HG03095 (cell line): Measurements from ENCODE around the gene PPM1N.

ENCODE experiments used
- ATAC-seq: cut with Tn5 transposase; IDR thresholded peaks from one replicate; pipeline ENCODE4 v1.9.1; 2021; ENCODE audit warnings: moderate library complexity; ENCODE audit not compliant: unreplicated experiment

Gene PPM1N

DNA sequence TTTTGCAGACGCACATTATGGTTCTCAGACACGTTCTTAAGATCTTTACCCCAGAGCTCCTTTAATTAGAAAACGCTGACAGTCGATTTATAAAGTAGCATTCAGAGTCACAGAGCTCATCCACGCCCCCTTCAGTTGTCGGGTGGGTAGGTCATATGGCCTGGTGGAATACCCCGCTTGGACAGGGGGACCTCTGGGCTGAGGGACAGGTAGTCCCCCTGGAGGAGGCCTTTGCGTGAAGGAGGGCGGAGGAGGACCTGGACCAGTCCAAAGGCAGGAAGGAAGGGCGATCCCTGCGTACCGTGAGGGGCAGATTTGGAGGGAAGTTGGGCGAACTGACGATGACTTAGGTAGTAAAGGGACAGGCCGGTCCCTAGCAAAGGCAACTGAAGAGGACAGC is 29.5 kb downstream of the PPM1N start:
- ATAC-seq = no peak

DNA sequence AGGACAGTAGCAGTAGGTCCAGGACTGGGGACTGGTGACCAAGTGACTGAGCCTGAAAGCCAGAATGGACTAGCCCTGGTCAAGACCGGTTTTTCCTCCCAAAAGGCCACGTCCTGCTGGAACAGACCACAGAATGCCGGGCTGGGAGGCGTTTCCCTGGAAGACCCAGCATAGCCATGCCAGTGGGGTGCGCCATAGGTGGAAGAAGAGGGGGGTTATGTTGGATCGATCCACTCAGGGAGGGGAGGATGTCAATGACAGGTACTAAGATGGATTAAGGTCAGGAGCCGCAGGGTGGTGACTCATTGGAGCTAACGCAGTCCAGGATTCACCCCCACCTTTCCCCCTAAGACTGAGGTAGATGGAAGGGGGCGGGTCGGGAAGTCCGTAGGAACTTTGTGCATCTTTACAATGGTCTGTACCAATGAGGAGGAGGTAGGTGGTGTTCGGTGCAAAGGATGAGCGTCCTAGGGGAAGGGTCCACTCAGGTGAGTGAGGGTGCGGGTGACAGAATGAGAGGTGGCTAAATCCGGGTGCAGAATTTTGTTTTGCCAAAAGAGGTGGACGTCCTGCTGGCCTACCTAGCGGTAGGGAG is 30.0 kb downstream of the PPM1N start:
- no peak for ATAC-seq

DNA sequence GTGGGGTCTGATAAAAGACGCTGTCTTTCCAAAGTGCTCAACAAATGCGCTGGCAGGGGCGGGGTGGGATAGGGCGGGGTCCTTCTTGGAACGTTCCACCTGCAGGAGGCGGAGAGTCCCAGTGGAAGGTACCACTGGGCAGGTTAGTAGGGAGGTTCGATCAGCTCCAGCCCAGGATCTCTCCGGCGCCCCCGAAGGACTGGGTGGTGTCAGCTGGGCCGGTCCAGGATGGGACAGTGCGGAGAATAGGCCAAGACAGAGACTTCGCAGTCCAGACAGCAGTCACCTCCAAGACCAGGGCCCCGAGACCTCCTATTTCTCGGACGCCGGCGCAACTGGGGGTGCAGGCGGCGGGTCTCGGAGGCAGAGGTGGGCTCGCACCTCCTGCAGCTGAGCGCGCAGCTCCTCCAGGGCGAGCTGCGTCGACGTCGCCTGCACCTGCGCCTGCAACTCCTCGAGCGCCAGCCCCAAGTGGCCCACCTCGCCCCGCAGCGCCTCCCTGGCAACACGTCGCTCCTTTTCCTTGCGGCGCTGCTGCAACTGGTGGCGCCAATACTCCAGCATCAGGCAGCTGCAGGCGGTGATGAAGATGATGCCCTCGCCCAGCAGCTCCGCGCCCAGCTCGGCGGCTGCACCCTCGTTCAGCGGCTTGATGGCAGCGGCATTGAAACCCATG is 30.6 kb downstream of the PPM1N start:
- ATAC-seq = no peak

DNA sequence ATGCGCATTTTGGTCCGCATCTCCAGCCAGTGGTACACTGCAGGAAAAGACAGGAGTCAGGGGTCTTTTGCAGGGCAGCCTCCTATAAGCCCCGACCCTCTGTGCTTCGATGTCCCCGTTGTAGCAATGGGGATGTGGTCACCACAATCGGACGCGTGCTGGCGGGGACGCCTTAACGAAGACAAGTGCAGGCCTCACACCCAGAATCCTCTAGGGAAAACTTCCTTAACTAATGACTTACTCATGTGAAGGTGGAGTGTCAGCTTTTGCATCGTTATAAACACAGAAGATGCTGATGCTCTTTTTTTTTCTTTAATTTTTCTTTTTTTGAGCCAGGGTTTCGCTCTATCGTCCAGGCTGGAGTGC is 31.2 kb downstream of the PPM1N start:
- ATAC-seq = no peak

DNA sequence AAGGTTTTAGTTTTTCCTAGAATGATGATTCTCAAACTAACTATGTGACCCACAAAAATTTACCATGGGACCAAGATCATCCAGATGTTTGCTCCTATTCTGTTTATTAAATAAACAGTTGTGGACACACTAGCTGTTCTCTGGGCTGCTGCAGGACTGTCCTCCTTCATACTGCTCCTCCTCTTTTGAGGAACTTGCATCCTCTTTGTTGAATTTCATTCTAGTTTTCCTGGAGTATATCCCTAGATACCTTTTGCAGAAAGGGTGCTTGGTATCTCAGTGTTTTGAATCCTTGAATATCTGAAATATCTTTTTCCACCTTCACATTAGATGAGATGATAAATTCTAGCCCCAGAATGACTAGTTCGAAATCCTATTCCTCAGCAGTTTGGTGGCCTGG is 33.1 kb downstream of the PPM1N start:
- ATAC-seq = no peak

DNA sequence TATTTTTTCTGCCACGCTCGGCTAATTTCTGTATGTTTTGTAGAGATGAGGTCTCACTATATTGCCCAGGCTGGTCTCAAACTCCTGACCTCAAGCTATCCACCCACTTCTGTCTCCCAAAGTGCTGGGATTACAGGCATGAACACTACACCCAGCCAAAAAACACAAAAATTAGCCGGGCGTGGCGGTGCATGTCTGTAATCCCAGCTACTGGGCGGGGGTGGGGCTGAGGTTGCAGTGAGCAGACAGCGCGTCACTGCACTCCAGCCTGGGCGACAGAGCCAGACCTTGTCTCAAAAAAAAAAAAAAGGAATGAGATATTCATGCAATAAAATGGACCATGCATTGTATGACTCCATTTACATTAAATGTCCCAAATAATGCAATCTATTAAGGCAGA is 41.2 kb downstream of the PPM1N start:
- ATAC-seq = no peak

DNA sequence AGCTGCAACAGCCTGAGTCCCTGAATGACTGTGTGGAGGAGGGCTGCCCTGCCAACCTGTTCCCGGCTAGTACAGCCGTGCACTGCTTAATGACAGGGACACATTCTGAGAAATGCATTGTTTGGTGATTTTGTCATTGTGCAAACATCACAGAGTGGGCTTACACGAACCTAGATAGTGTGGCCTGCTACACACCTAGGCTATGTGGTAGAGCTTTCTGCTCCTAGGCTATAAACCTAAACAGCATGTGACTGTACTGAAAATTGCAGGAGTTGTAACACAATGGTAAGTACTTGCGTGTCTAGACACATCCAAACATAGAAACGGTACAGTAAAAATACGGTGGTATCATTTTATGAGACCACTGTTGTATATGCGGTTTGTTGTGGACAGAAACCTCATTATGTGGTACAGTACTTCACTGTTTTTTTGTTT is 44.0 kb downstream of the PPM1N start:
- ATAC-seq = no peak

DNA sequence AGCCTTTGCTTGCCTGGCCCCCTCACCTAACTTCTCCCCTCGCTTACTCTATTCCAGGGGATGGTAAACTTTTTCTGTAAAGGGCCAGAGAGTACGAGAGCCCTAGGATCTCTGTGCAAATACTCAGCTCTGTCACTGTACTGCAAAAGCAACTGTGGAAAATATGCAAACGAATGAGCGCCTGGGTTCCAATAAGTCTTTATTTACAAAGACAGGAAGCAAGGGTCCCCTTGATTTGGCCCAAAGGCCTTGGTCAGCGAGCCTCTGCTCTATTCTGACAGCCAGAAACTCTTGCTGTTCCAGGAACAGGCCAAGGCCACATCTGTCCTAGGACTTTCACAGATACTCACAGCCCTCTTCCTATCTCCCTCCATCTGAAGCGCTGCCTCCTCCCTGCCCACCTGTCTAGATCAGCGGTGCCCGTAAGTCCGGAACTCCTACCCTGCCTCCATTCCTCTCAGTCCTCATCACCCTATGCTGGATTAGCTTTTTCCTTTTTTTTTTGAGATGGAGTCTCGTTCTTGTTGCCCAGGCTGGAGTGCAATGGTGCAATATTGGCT is 49.0 kb downstream of the PPM1N start:
- ATAC-seq = no peak

DNA sequence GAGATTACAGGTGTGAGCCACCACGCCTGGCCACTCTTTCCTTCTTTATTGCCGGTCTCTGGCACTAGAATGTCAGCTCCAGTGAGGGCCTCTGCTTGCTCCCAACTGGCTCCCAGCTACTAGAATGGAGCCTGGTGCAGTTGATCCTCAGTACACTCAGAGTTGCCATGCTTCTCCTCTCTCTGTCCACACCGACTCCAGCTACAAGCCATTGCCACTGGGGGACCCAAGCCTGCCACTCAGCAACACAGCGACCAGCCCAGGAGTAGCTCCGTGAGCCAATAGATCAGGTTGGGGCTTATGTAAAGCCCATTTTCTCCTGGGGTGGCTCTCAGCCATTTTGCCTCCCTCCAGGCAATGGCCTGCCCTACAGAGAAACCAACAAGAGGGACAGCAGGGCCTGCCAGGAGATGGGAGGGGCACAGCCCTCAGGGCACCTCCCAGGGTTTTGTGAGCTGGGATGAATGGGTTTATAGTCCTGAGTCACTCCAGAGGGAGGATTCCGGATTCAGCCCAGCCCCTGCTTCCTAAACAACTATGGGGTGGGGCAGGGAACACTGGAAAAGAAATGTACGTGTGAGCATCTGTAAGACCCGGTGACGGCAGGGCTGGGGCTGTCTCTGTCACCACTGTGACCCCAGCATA is 49.8 kb downstream of the PPM1N start:
- ATAC-seq = no peak
